Skin of body (tissue), 2 donors: ENCODE data around the gene HERPUD1. TPM values are rescaled to one million over a fixed set of nuclear protein-coding genes. Genes with fewer than 3 reads are reported as not detected.
A peak's percentile ranks its signal among the peaks of the same experiment; 100 is the strongest.
"Not testable (repeated sequence)": the region's sequence is repeated elsewhere in the genome, so short reads cannot be mapped to it uniquely, and the experiment has no call there.

ENCODE experiments used
- DNase-seq: peaks from one replicate; lab custom pipeline; 2025; lab: John Stamatoyannopoulos, UW
- total RNA-seq: library from RNA; depleted of rRNA; stranded (reverse); fragments of >200 nt; gene quantifications from one replicate; pipeline ENCODE4 v1.2.3, GENCODE V29; 2014

The HERPUD1 gene
- total RNA-seq, 1 donor from 2014 or later, result 103 TPM

DNA sequence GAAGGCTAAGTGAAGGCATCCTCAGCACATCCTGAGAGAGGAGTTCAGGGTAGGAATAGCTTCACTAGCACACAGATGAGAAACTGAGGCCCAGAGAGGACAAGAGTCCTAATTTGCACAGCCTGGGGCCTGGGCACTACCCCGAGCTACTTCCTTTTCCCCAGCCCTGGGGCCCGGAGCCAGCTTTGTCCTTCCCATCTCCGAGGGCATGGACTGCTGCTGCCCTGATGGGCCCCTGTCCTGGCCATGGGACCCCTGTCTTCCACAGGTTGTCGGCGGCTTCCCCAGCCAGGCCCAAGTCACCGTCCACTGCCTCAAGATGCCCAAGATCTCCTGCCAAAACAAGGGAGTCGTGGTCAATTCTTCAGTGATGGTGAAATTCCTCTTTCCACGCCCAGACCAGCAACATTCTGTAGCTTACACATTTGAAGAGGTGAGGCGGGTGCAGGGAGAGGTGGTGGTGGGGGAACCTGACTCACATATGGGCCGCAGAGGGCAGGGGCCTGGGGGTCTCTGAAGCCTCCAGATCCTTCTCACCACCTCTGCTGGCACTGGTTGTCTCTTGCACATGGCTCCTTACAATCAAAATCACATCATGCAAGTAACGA is 46.0 kb downstream of the HERPUD1 start:
- DNase-seq, result no peak

DNA sequence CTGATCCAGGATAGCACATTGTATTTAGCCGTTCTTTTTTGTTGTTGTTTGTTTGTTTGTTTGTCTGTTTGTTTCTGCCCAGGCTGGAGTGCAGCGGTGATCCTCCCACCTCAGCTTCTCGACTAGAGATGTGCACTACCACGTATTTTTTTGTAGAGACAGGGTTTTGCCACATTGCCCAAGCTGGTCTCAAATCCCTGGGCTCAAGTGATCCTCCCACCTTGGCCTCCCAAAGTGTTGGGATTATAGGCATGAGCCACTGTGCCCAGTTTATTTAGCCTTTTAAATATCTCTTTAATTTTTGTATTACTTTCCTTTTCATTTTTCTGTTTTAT is 48.2 kb downstream of the HERPUD1 start:
- no peak for DNase-seq

DNA sequence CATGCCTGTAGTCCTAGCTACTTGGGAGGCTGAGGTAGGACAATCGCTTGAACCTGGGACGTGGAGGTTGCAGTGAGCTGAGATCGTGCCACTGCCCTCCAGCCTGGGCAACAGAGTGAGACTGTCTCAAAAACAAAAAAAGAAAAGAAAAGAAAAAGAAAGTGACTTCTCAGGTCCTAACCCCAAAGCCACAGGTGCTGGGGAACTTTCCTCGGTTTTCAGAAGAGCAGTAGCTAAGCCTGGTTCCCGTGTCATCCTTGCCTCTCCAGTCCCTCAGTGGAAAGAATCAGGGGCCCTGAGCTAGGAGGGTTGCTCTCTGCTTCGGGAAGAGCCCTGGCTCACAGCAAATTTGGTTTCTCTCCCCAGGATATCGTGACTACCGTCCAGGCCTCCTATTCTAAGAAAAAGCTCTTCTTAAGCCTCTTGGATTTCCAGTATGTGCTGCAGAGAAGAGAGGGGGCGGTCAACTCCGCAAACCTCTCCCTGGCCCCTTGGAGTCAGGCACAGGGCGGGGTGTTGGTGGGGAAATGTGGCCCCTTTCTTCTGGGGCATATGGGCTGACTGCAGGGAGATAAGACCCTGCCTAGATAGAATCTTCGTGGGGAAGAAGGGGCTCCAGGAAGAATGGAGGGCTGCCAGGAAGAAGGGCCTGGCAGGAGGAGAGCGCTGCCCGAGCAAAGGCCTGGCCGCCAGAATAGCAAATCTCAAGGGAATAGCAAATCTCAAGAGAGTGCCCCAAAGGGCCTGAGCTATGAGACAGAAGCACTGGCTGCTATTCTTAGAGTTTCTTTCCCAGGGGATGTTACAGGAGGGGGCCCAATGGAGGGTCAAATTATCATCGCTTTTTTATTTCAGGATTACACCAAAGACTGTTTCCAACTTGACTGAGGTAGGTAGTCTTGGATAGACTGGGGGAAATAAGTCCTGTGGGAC is 49.1 kb downstream of the HERPUD1 start:
- no peak for DNase-seq

DNA sequence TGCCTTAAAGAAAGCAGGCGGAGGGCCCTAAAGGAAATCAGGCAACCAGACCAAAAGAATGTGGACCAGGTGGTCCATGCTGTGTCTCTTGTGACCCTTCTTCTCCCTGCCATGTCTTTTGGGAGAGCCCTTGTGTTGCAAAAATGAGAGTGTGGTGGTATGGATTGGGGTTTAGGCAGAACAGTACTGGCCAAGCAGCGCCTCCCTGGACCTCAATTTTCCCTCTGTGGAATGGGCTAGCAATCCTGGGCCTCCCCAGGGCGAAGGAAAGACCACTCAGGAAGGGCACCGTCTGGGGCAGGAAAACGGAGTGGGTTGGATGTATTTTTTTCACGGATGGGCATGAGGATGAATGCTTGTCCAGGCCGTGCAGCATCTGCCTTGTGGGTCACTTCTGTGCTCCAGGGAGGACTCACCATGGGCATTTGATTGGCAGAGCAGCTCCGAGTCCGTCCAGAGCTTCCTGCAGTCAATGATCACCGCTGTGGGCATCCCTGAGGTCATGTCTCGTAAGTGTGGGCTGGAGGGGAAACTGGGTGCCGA is 49.9 kb downstream of the HERPUD1 start:
- no peak for DNase-seq

DNA sequence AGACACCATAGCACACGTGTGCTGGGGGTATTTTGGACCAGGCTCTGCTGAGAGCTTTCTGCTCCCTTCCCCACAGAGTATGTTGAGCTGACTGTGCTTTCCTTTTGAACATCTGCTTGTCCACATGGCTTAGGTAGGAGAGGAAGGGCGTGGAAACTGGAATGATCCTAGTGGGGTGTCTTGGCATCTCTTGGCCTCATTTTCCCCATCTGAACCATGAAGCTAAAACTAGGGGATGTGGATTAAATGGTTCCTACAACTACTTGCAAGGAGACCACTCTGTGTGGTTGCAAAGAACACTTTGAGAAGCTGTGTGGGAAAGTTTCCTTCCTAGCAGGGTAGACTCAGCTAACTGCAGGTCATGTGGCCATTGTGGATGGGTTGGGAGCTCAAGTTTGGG is 50.8 kb downstream of the HERPUD1 start:
- DNase-seq, result no peak

DNA sequence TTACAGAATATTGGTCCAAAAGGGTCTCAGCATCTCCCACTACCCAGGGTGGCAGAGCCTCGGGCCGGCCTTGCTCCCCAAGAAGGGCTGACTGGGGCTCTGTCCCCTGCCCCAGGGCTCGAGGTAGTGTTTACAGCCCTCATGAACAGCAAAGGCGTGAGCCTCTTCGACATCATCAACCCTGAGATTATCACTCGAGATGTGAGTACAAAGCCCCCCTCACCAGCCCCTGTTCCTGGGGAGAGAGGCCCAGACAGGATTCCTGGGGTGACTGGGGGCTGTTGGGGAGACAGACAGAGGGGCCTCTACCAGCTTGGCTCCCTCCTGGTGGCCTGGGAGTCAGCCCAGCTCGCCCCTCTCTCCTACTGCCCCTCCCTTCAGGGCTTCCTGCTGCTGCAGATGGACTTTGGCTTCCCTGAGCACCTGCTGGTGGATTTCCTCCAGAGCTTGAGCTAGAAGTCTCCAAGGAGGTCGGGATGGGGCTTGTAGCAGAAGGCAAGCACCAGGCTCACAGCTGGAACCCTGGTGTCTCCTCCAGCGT is 51.3 kb downstream of the HERPUD1 start:
- DNase-seq, result no peak

DNA sequence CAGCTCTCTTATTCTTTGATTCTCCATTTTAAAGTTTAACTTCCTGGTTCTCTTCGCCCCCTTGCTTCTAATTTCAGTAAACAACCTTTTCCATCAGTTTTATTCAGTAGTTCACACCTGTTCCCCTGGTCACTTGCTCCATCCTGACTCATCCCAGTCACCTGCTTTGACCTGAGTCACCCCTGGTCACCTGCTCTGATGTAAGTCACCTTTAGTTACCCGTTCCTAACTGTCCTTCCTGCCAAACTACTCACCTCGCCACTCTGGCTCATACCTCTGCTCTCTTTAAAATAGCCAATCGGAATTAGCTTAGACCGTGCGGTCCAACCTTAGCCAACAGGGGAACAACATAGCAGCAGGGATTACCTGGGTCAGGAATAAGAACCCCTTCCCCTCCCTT is 52.7 kb downstream of the HERPUD1 start:
- no peak for DNase-seq

DNA sequence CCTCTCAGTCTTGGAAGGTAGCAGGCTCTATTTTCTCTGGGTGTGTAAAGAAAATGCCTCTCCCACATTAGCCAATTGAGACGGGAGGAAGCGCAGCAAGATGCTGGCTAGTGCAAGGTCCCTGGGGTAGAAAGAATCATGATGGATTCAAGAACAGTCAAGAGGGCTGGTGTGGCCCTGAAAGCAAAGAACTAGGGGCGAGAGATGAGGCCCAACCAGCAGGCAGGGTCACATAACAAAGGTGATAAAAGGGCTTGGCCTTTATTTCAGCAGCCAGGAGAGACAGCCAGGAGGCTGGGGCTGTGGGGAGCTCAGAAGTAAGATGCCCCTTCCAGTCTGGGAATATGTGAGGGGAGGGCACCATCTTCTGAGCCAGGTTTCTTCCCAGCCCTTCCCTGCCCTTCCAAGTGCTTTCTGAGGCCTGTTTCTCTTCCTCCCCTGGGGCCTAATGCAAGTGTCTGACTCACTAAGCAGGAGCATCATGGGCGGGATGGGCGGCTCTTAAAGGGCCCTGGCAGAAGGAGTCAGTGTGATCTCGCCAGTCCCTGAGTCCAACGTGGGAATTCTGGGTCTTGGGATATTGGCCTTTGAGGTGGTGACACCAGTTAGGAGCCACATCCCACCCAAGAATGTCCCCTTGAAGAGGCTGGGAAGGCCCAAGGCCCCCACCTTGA is 53.5 kb downstream of the HERPUD1 start:
- no peak for DNase-seq

DNA sequence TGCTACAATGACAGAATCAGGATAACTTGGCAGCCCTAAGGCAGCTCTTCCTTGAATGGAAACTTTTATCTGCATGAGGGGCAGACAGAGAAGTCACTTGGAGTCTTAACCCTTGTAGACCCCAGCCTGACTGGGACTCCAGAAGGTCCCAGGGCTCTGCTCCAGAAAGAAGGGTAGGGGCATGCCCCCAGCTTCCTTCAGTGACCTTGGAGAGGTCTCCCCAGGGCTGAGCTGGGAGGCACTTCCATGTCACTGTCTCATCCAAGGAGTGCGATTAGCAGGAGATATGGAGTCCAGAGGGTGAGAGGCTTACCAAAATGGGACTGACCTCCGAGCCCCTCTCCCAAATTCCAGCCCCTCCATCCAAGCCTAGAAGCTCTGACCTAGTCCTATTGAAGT is 54.0 kb downstream of the HERPUD1 start:
- DNase-seq, result no peak

DNA sequence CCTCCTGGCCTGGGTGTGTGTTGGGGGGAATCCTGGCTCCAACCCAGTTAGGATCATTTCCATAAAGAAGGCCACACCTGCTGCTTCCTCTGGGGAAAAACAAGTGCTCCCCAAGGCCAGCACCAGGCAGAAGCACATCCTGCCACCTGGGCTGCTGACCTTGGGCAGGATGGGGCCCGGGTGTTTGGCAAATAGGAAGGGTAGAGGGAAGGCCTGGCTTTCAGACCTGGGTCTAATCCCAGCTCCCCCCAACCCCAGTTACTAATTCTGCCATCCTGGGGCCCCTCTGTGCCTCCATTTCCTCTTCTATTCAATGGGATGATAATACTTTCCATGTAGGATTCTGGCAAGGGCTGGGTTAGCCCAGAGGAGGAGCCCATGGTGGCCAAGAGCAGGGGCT is 54.4 kb downstream of the HERPUD1 start:
- no peak for DNase-seq

DNA sequence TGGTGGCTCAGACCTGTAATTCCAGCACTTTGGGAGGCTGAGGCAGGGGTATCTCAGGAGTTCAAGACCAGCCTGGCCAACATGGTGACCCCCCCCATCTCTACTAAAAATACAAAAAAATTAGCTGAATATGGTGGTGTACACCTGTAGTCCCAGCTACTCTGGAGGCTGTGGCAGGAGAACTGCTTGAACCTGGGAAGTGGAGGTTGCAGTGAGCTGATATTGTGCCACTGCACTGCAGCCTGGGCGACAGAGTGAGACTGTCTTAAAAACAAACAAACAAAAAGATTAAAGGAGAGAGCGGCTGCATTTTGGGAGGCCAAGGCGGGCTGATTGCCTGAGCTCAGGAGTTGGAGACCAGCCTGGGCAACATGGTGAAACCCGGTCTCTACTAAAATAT is 55.0 kb downstream of the HERPUD1 start:
- not testable (repeated sequence) for DNase-seq

DNA sequence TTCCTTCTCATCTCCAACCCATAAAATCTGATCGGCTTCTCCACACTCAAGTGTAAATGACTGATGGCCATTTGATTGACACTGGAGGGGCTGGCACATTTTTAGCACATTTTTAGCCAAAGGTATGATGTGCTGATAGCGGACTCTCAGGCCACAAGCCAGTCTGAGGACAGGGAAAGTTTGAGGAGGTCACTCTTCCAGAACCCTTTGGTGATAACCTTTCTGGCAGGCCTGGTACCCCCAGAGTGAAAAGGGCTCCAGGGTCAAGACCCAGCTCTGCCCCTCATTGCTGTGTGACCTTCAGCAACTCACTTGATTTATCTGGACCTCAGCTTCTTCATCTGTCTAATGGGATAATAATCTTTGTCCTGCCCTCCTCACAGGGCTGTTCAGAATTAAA is 55.8 kb downstream of the HERPUD1 start:
- no peak for DNase-seq

DNA sequence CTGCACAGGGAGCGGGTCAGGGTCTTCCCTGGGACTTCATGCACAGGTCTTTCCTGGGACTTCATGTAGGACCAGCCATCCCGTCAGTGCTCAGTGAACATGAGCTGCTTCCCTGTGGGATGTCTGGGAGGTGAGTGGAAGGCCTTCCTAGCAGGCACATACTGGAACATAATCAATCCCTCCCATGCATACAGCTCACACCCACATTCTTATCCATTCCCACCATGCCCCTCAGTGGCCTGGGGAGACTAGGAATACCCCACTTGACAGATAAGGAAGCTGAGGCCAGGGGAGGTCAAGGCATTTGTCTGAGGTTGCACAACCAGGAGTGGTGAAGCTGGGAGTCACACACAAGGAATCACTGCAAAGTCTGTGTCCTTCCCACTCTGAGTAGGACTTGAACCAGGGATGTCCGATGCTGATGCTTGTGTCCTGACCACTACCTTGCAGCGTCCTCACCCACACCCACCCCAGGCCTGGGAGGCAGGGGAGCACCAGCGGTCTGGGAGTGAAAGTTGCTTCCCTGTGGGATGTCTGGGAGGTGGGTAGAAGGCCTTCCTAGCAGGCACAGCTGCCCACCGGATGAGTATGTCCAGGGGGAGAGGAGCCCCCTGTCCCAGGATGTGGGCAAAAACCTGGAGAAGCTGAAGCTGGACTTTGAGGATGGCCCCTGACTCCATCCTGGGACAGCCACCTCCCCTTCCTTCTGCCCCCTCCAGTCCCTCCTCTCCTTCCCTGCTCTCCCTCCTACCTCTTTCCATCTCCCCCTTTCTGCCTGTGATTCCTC is 56.4 kb downstream of the HERPUD1 start:
- no peak for DNase-seq

DNA sequence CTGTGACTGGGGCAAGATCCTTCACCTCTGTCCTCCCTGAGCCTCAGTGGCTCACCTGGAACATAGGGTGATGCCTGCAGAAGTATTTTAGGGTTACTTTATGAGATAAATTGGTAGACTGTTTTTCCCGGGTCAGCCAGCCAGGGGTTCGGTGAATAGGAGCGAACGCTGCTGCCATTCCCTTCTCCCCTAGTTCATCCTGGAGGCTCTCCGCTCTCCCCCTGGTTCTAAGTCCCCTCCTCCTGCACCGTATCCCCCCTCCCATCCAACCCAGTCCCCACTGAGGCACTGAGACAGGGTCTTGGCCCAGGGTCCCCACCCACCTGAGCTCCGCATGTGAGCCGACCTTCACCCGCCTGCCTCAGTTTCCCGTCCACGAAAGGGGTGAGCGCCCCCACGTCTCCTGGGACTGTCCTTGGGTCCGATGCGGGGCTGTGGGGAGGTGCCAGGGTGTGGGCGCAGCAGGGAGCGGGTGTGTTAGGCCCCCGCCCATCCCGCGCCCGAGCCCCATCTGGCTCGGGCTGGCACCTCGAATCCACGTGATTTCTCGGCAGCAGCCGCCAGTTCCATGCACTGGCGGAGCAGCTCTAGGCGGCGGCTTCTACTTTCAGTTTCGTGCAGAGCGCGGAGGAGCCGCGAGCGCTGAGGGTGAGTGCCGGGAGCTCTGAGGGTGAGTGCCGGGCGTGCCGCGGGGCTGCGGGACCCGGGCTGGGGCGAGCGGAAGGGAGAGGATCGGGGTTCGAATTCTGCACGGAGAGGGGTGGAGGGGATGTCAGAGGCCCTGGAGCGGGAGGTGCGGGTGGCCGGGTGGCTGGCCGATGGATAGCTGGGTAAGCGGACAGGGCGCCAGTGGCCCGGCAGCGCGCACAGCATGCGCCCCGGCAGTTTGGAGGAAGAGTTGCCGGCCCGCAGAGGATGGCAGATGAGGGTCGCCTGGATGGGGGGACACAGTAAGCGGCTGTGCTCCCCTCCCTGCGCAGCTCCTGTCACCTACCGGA is 57.3 kb downstream of the HERPUD1 start, which contains the start of gene NLRC5:
TSS of gene NLRC5 (plus strand) at position 610 of the 998 bp plus-strand sequence. CDS start 31,156 bp downstream, outside the sequence.
- peak; percentile 35 for DNase-seq

DNA sequence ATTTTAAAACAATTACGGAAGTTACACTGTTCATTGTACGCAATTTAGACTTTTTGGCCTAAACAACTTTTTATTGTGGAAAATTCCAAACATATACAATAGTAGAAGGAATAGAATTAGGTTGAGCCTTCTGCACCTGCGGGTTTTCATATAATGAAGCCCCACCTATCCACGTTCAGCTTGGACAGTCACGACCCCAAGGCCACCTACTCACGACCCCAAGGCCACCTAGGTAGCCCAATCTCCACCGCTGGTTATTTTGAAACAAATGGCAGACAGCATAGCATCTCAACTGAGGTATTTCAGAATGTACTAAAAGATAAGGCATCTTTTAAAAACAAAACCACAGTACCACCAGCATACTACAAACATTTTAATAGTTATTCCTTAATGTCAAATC is 58.0 kb downstream of the HERPUD1 start:
- DNase-seq, result no peak

DNA sequence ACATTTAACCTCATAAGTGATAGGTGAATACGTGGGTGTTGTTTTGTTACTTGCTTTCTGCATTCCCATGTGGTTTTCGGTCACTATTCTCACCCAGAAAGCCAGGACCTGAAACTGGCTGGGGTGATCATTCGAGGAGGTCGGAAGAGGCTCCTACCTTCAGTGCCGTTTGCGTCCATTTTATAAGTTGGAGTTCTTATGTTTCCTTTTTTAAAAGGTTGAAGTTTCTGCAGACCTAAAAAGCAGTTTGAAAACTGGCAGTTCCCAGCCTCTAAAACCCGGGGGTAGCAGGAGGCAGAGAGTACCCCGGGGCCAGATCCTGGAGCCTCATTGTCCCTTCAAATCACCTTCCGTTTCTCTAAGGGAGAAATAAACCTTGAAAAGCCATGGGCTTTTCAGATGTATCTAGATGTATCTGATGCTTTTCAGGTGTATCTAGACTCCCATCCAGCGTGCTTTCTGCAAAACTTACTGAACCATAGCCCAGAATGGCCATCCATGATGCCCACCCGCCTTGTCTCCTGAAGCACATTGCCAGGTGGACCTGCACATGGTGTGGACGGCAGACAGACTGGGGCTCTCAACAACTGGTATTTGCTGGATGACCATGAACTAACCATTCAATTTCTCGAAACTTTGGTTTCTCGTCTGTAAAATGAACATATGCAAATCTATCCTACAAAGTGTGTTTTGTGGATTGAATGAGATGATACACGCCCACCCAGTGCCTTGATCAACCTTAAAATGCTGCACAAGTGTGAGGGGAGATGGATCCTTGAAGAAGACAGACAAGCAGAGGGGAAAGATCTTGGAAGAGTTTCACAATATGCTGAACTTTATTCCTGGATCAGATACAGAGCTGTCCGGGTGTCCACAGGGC is 58.7 kb downstream of the HERPUD1 start:
- DNase-seq, result no peak

DNA sequence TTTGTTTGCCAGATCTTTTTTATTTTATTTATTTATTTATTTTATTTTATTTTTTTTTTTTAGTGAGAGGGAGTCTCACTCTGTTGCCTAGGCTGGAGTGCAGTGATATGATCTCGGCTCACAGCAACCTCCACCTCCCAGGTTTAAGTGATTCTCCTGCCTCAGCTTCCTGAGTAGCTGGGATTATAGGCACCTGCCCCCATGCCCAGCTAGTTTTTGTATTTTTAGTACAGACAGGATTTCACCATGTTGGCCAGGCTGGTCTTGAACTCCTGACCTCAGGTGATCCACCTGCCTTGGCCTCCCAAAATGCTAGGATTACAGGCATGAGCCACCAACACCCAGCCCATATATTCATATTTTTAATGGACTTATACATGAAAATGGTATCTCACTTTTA is 60.5 kb downstream of the HERPUD1 start:
- not testable (repeated sequence) for DNase-seq

DNA sequence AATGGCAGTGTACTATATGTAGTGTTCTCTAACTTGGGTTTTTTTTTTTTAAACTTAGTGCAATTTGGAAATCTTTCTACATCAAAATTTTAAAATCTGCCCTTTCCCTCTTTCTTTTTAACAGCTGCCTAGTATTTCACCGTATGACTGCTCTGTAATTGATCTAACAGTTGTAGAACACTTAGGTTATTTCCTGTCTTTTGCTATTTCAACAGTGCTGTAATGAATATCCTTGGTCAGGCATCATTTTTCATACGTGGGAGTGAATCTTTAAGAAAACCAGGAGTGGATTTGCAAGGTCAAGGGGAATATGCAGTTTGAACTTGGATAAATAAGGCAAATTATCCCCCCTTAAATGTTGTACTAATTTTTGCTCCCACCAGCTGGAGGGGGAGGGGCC is 61.3 kb downstream of the HERPUD1 start:
- DNase-seq, result no peak

DNA sequence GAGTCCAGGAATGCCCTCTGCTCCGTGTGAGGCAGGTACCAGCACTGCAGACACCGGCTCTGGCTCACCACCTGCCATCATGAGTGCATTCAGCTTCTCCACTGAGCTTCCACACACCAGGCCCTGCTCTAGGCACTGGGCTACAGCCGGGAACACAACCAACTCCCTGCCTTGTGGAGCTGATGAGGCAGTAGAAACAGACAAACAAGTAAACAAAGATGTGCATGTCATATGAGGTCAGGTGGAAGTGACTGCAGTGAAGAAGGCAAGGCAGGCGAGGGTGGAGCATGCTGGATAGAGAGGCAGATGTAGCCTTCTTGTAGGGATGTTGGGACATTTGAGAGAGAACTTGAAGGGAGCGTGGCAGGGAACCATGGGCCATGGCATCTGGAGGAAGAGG is 62.4 kb downstream of the HERPUD1 start:
- no peak for DNase-seq
